ENCODE data around the gene RFC5.
"Not testable (repeated sequence)": the region's sequence is repeated elsewhere in the genome, so short reads cannot be mapped to it uniquely, and the experiment has no call there.

The RFC5 gene

DNA sequence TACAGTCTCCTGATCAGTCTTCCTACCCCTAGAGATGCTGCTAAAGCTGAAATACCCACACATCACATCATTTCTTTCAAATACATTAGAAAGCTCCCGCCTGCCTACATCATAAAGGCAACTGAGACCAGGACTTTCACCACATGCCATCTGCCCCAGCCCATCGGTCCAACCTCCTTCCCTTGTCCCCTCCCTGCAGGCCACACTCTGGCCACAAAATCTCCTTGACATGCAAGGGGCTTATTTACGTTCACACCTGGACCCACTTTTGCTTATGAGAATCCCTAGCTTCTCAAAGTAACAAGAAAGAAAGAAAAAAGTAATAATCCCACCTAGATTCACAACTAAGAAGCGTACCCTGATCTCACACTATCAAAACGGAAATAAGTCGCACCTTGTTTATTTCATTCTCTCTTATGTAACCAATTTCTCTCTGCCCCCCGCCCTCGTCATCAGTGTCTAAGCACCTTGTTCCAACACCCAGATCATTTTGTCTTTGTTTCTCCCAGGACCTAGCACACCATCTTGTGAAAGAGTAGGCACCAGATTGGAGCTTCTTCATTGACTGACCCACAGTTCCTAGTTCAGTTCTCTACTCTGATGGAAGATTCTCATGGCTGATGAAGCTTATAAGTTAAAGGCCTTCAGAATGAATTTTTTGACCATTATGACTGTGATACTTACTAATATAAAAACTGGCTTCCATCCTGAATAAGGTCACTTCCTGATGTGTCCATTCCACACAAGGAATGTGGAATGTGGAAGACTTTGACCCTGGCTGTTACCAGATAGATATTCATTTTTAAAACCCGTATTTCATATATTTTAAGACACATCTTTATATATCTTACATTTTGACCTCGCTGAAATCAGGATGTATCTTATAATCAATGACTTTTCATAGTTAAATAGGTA lies 36.8 kb downstream of the RFC5 start:
- DNase-seq, result no peak

DNA sequence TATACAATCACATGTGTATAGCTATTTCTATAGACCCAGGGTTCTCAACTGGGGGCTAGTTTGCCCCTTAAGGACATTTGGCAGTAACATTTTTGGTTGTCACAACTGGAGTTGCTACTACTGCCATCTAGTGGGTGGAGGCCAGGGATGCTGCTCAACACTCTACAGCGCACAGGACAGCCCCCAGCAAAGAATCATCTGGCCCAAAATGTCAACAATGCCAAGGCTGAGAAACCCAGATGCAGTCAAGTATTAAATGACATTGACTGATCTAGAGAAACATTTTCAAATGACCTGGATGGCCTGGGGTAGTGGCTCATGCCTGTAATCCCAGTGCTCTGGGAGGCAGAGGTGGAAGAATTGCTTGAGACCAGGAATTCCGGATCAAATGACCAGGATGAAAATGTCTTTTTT lies 38.6 kb downstream of the RFC5 start:
- DNase-seq, result no peak

DNA sequence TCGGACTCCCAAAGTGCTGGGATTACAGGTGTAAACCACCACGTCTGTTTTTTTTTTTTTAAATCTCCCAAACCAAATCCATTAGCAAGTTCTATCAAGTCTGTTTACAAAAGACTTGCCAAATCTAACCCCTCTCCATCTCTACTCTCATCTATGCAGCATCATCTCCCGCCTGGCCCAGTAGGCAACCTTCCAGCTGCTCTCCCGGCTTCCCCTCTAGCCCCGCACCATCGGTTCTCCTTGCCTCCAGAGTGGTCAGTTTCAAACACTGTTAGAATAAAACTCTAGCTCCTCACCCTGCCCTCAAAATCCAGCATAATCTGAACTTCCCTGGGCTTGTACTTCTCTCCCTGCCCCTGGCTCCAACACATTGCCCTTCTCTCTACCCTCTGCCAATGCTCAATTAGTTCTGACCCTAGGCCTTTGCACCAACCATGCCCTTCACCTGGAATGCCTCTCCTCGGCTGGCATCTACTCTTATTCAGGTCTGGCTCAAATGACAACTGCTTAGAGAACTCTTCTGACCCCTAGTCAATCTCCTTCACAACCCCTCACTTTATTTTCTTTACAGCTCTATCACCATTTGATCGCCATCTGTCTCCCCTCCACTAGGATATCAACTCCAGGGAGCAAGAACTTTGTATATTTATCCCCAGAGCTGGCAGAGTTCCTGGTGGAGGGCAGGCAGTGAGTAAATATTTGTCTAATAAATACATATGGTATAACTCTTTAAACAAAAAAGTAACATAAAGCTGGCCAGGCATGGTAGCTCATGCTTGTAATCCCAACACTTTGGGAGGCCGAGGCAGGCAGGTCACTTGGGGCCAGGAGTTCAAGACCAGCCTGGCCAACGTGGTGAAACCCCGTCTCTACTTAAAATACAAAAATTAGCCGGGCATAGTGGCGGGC lies 39.6 kb downstream of the RFC5 start:
- DNase-seq, result no peak

DNA sequence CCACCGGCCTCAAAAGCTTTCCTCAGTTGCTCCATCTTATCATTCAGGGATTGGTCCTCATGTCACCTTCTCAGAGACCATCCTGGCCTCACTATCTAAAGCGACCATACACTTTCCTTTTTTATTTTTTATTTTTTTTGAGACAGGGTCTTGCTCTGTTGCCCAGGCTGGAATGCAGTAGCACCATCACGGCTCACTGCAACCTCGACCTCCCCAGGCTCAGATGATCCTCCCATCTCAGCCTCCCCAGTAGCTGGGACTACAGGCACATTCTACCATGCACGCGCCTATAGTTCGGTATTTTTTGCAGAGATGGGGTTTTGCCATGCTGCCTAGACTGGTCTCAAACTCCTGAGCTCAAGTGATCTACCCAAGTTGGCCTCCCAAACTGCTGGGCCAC lies 41.7 kb downstream of the RFC5 start:
- DNase-seq, result no peak

DNA sequence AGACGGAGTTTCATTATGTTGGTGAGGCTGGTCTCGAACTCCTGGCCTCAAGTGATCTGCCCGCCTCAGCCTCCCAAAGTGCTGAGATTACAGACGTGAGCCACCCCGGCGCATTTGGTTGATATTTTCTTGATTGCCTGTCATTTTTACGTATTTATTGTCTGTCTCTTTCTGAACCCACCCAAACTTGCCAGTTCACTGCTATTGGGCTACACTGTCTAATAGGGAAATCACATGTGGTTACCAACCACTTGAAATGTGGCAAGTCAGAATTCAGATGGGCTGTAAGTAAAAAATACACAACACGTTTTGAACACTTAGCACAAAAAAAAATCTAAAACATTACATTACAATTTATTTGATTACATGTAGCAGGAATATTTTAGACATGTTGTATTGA lies 42.4 kb downstream of the RFC5 start:
- DNase-seq, result no peak

DNA sequence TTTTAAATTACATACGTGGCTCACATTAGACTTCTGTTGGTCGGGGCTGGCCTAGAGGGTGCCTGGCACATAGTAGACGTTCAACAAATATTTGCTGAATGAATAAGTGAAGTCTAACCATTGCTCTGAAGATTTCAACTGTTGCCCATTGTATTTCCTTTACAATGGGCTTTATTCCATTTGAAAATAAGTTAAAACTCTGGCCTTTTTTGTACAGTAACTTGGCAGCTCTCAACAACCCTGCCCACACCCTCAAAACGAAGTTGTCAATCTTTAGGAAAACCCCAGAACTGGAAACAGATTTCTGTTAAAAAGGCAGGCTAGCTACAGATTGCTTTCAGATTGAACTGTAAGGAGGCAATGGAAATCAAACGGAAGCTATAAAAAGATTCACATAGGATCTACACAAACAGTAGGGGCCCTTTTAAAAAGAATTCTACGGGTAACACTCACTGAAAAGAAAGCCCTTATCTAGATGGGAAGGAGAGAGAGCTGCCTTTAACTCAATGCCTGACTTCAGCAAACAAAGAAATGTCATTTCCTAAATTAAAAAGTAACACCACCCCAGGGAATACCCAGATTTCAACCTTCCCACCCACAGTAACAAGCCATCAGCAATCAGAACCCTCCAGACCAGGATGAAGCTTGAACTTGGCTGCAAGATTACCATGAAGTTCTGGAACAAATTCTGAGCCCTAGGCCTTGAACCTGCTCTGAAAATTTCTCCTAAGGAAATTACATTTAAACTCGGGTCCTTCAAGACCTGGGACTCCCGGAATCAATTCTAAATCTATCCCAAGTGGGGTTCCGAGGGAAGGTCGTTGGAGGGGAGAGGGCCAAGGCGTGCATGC lies 43.1 kb downstream of the RFC5 start:
- DNase-seq, result peak; percentile 68

DNA sequence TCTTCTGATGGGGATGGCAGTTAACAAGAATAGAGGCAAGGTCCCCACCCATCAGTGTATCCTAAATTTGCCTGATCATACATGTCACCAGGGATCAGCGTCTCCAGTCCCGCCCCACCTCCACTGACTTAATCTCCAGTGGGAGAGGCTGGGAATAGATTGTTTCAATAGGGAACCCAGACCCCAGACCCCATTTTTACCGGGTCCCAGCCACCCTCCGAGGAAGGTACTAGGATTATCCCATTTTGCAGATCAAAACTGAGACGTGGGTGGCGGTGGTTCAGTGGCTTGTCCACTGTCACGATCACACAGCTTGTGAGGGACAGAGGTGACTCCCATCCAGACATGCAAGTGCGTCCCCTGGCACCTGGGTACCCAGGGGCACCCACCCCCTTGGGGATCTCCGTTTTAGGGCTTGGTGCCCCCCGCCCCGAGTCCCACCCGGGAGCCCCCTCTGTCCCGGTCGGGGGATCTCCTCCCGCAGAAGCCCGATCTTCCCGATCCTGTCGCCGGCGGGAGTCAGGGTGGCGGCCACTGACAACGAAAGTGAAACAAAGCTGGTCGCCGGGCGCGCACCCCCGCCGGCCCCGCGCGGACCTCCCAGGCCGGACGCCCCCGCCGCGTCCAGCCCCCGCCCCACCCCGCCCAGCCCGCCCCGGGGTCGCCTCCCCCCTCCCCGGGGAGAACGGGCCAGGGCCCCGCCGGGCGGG lies 44.0 kb downstream of the RFC5 start:
- no peak for DNase-seq

DNA sequence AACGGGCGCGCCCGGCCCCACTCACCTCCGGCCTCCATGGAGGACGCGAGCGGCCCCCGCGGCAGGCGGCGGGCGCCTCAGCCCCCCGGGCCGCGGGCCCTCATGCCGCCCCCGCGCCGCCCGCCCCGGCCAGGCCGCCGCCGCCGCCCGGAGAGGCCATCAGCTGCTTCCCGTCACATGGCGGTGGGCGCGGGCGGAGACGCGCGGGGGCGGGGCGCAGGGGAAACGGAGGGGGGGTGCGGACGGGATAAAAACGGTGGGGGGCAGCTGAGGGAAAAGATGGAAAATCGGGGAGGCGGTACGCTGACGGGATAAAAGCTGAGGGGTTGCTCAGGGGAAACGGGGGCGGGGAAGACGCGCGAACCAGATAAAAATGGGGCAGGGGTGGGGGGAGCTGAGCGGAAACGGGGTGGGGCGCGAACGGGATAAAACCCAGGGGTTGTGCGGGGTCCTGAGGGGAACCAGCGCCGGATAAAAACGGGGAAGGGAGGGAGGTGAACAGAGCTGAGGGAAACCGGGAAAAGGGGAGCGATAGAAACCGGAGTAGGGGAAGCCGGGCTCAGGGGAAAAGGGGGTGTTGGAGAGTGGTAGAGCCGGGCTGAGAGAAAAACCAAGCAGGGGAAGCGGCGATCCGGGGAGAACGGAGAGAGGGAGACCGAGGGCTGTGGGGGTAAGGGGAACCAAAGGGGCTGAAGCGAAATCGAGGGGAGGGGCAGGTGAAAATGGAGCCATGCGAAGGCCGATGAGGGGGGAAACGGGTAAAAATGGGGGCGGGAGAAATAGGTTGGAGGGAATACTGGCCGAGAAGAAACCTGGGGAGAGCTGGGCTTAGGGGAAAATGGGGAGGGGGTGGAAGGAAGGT lies 44.7 kb downstream of the RFC5 start, which contains the start of gene WSB2:
WSB2 (minus strand) TSS at position 169 of the 862 bp plus-strand sequence; CDS start at position 38, 131 bp downstream.
- DNase-seq, result peak; percentile 67

DNA sequence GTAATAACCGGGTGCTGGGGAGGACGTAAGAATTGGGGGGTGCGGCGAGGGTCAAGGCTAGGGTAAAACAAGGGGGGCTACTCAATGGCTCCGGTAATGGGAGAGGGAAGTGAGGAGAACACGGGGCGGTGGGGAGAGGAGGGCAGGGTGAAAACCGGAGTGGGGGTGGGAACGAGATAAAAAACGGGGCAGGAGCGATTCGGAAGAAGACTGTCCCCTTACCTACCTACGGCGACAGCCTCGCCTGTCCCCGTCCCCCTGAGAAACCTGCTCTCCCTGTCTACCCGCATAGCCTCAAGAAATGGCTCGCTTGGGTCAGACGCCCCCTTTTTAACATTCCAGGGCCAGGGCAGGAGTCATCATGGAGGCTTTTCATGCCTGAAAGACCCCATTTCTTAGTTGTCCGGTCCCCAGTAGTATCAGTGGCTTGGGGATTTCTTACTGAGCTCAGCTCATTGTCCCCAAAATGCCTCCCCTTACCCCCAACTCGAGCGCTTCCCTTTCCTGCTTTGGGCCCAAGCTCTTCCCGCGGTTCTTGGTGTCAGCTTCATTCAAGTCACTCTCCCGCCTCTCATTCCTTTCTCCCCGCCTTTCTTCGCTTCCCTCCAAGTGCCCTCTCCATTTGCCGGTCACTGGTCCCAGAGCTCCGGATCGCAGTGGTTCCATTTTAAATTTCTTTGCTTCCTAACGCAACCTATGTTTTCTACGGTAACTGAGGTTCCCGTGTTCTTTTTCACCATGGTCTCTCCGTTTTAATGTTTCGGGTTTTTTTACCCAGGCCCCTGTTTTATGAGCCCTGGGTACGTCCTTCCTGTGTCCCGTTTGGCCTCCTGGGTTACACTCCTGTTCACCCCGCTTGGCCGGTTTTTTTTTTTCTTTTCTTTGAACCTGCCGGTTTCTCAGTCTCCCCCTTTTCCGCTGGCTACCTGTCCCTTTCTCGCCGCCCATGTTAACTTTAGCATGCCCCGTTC lies 45.7 kb downstream of the RFC5 start:
- peak; percentile 61 for DNase-seq

DNA sequence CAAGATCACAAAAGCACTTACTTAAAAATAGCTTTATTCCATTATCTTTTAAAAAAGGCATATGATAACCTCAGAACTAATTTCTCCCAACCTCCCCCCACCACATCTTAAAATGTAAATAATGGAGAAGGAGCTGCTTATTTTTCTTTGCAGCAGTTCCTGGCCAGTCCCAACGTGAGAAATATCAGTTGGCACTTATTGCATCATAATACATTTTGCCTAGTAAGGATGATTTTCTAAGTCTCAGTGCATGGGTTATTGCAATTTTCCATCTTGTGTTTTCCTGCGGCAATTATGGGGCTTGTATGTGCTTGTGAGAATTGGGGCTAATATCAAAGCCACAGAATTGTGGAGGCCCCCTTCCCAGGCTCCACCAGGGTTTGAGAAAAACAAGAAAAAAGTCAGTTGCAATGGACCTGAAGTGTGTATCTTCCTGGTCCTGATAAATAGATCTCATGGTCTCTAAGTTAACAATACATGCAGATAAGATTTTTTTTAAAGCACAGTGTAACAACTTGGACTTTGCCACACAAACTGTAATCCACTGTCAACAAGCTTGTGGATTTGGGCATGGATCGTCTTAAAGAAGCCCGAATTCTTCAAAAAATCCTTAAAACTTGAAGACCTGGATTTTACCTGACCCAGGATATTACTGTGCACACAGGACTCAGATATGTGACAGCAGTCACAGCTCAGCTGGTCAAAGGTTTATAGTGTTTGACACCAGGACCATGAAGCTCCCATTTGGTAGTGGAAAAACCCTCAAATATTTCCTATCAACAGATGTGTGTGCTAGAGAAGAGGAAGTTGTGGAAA lies 47.3 kb downstream of the RFC5 start:
- no peak for DNase-seq

DNA sequence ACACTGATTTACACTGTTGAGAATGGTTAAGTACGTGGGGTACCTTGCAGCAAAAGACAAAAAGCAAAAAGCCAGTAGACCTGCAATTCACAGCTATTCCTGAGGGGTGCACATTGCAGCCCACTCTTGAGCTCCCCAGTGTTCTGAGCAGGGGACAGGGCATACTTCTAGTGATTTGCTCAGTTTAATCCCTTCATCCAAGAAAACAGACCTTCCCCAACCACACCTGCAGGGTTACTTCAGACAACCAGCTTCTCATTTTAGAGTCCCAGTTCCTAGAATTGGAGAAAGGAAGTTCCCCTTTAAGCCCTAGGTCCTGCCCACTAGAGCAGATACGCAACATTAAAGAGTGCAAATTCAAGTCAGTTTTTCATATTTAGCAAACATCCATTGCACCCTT lies 48.1 kb downstream of the RFC5 start:
- DNase-seq, result no peak

DNA sequence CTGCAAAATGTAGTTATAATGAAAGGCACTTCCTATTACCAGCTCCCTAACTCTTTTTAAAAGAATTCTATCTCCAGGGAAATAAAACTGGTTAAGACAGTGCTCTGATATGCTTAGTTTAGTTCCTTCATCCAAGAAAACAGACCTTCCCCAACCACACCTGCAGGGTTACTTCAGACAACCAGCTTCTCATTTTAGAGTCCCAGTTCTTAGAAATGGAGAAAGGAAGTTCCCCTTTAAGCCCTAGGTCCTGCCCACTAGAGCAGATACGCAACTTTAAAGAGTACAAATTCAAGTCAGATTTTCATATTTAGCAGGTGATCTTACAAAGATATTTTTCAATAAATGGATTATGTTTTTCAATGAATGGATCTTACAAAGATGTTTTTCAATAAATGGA lies 48.9 kb downstream of the RFC5 start:
- no peak for DNase-seq

DNA sequence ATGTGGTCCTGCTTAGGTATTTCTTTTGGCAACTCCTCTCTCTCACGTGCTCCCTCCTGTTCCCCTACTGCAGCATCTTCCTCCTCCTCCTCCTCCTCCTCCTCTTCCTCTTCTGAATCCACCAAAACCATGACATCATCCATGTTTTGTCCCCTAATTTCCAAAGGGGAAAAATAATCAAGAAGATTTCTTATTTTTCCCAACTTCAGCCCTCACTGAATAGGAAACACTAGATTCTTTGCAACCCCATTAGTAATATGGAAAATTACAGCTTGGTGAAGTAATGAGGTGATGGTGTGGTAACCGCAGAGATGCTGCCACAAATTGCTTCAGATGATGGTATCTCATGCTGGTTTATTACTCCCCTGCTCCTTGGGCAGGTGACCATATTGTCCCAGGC lies 51.9 kb downstream of the RFC5 start:
- DNase-seq, result no peak

DNA sequence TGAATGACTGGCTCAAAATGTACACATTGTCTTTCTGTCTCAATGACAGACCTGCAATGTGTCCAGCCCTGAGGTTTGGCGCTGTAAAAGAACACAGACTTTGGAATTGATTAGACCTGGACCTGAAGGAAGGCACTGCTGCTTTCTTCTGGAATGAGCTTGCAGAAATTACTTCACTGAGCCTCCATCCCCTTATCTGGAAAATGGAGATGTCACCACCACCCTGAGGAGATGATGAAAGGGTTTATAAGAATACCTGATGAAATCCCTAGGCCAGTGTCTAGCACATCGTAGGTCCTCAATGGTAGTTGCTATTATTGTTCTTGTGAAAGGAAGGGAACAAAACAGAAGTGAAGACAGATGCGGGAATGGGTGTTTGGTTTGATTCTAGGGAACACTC lies 54.1 kb downstream of the RFC5 start:
- no peak for DNase-seq

DNA sequence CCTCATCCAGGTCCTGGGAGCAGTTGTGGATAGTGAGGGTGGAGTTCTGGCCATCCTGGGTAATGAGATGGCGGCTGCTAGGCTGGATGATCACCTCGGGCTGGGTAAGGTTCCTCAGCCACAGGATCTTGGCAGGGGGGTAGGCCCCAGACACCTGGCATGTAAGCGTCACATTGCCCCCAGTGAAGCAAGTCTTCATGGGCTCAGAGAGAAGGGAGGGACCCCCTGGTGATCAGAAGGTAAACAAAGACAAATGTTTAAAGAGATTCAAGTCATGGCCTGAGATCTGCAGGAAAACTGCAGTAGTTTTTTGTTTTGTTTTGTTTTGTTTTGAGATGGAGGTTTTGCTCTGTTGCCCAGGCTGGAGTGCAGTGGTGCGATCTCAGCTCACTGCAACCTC lies 57.3 kb downstream of the RFC5 start:
- DNase-seq, result no peak

DNA sequence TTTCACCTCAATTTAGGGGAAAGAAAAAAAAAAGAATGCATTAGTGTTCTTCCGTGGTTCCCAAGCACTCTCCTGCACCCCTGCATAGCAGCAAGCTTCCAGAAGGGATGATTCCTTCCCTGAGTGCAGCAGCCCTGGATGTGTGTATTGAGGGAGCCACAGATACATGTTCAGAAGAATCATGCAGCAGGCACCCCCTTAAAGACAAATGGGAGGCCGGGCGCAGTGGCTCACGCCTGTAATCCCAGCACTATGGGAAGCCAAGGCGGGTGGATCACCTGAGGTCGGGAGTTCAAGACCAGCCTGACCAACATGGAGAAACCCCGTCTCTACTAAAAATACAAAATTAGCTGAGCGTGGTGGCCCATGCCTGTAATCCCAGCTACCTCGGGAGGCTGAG lies 65.0 kb downstream of the RFC5 start:
- DNase-seq, result not testable (repeated sequence)

All from fibroblast of skin of abdomen (primary cell).